ENCODE results near the gene PYCARD. TPM values are rescaled to one million over a fixed set of nuclear protein-coding genes. Genes with fewer than 3 reads are reported as not detected.

The PYCARD gene
- total RNA-seq, 1 experiment from 2014 or later: 72.9 TPM

DNA sequence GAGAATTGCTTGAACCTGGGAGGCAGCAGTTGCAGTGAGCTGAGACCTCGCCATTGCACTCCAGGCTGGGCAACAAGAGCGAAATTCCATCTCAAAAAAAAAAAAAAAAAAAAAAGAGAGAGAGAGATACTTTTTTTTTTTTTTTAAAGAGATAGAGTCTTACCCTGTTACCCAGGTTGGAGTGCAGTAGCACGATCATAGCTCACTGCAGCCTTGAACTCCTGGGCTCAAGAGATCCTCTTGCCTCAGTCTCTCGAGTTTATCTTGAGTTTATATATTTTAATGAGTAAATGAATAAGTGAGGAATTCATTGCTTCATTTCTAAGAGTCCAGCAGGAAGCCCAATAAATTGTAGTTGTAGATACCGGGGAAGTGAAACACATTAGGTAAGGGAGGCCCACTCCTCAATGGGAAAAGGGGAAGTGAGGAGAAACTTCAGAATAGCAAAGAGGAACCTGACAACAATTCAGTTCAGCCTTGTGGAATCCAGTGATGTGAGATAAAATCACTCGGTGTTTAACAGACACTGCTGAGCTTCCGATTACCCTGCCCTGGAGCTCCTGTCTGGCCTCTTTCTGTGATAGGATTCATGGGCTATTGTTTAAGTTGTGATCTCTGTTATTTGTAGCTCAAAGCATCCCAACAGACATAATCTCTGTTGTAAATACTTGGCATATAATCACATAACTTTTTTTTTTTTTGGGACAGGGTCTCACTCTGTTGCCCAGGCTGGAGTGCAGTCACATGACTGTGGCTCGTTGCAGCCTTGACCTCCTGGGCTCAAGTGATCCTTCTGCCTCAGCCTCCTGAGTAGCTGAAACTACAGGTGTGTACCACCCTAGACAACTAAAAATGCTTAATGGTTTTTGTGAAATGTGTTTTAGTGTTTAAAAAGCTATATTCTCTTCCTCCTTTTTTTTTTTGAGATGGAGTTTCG is 41.4 kb upstream of the PYCARD start:
- no peaks in the 10 kb centered on the region for H3K9me2 ChIP-seq (ENCODE audit: insufficient read depth)
- no TSS peak for BruUV-seq (replicated peaks)
- no peak overlapping the region for H3K4me3 ChIP-seq
- peaks cover 15% of the 10 kb centered on the region for H3K4me1 ChIP-seq (replicated peaks; ENCODE audit: insufficient read depth)
- no peaks in the 10 kb centered on the region for H3K79me2 ChIP-seq (ENCODE audit: low read depth)
- no peaks in the 10 kb centered on the region for H4K20me1 ChIP-seq (ENCODE audit: insufficient read depth)
- intact Hi-C loops (cut with micrococcal nuclease; ENCODE audit: unreplicated experiment): no loop called here
- no peaks in the 10 kb centered on the region for H3K9me3 ChIP-seq (ENCODE audit: insufficient read depth, low read depth)
- no peak overlapping the region for H3K4me2 ChIP-seq
- H3K27me3 ChIP-seq (ENCODE audit: insufficient read depth, low read depth): no peaks in the 10 kb centered on the region
- ChIA-PET CTCF (no interaction called here), POLR2A (ENCODE audit: unreplicated experiment) (interaction anchor here (0.7 kb wide), 1 partner anchor 613 kb away, joined by 3 read pairs; no protein-coding TSS in a partner anchor)
- H3K36me3 ChIP-seq (ENCODE audit: low read depth): no peaks in the 10 kb centered on the region
- H3K27ac ChIP-seq: no peak overlapping the region
- H3F3A ChIP-seq (ENCODE audit: insufficient read depth, low read depth): peaks cover 18% of the 10 kb centered on the region
- no peak for DNase-seq
- TF ChIP-seq EZH2 (IDR thresholded peaks at IDR 0.05; ENCODE audit: low read depth): no peak
- TF ChIP-seq, protein P1, sequence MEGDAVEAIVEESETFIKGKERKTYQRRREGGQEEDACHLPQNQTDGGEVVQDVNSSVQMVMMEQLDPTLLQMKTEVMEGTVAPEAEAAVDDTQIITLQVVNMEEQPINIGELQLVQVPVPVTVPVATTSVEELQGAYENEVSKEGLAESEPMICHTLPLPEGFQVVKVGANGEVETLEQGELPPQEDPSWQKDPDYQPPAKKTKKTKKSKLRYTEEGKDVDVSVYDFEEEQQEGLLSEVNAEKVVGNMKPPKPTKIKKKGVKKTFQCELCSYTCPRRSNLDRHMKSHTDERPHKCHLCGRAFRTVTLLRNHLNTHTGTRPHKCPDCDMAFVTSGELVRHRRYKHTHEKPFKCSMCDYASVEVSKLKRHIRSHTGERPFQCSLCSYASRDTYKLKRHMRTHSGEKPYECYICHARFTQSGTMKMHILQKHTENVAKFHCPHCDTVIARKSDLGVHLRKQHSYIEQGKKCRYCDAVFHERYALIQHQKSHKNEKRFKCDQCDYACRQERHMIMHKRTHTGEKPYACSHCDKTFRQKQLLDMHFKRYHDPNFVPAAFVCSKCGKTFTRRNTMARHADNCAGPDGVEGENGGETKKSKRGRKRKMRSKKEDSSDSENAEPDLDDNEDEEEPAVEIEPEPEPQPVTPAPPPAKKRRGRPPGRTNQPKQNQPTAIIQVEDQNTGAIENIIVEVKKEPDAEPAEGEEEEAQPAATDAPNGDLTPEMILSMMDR (conservative IDR thresholded peaks at IDR 0.05): no peak
- no peak overlapping the region for H2AFZ ChIP-seq

DNA sequence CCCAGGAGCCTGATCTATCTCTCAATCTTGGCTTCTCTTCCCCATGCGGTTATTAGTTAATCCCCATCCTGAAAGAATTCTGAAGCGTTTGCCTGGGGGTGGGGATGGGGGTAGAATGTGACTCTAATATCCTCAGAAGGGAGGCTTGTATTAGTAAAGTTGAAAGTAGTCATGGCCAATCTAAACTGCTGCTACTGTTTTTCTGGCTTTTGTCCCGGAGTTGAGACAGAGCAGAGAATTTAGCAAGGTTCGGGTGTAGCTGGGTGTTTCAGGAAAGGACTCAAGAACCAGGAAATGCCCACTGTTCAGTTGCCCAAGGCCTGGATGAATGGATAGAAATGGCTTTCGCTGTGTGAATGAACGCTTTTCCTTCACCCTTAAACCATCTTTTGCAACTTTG is 39.6 kb upstream of the PYCARD start:
- H4K20me1 ChIP-seq (ENCODE audit: insufficient read depth): no peaks in the 10 kb centered on the region
- no TSS peak for BruUV-seq (replicated peaks)
- no peak for TF ChIP-seq EZH2 (IDR thresholded peaks at IDR 0.05; ENCODE audit: low read depth)
- TF ChIP-seq, protein P1 (conservative IDR thresholded peaks at IDR 0.05): no peak
- peak in 1 of 2 experiments; percentile 89 for DNase-seq
- peak overlapping the region; percentile 57 for H3K27ac ChIP-seq
- no peak overlapping the region for H2AFZ ChIP-seq
- no peaks in the 10 kb centered on the region for H3K9me3 ChIP-seq (ENCODE audit: insufficient read depth, low read depth)
- H3K4me2 ChIP-seq: peak overlapping the region; percentile 12
- ChIA-PET POLR2A (ENCODE audit: unreplicated experiment) (interaction anchor here (0.7 kb wide), 1 partner anchor 13 kb away, joined by 7 read pairs; no protein-coding TSS in a partner anchor), CTCF (interaction anchor here (0.6 kb wide), 1 partner anchor 201 kb away, joined by 5 read pairs; no protein-coding TSS in a partner anchor)
- H3F3A ChIP-seq (ENCODE audit: insufficient read depth, low read depth): peaks cover 18% of the 10 kb centered on the region
- H3K36me3 ChIP-seq (ENCODE audit: low read depth): no peaks in the 10 kb centered on the region
- no peak overlapping the region for H3K4me3 ChIP-seq
- no peaks in the 10 kb centered on the region for H3K9me2 ChIP-seq (ENCODE audit: insufficient read depth)
- H3K79me2 ChIP-seq (ENCODE audit: low read depth): no peaks in the 10 kb centered on the region
- H3K4me1 ChIP-seq (replicated peaks; ENCODE audit: insufficient read depth): peaks cover 15% of the 10 kb centered on the region
- intact Hi-C loops (cut with micrococcal nuclease; ENCODE audit: unreplicated experiment): no loop called here
- H3K27me3 ChIP-seq (ENCODE audit: insufficient read depth, low read depth): no peaks in the 10 kb centered on the region

DNA sequence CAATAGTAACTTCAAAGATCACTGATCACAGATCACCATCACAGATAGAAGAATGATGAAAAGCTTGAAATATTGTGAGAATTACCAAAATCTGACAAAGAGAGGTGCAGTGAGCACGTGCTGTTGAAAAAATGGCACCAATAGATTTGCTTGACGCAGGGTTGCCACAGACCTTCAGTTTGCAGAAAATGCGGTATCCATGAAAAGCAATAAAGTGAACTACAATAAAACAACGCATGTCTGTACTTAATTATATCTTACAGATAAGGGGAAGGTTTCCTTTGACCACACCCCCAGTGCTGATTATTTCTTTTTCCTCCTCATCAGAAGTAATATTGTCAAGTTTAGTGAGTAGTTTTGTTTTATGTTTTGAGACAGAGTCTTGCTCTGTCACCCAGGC is 35.5 kb upstream of the PYCARD start:
- H3K4me2 ChIP-seq: no peak overlapping the region
- H3K9me2 ChIP-seq (ENCODE audit: insufficient read depth): no peaks in the 10 kb centered on the region
- no peak overlapping the region for H3K27ac ChIP-seq
- no peaks in the 10 kb centered on the region for H3K36me3 ChIP-seq (ENCODE audit: low read depth)
- H3K79me2 ChIP-seq (ENCODE audit: low read depth): no peaks in the 10 kb centered on the region
- POLR2A ChIA-PET (ENCODE audit: unreplicated experiment): no interaction called here
- intact Hi-C loops (cut with micrococcal nuclease; ENCODE audit: unreplicated experiment): no loop called here
- no peaks in the 10 kb centered on the region for H3K27me3 ChIP-seq (ENCODE audit: insufficient read depth, low read depth)
- no peaks in the 10 kb centered on the region for H4K20me1 ChIP-seq (ENCODE audit: insufficient read depth)
- H3K4me3 ChIP-seq: no peak overlapping the region
- H3K4me1 ChIP-seq (replicated peaks; ENCODE audit: insufficient read depth): peaks cover 13% of the 10 kb centered on the region
- no TSS peak for BruUV-seq (replicated peaks)
- TF ChIP-seq EZH2 (IDR thresholded peaks at IDR 0.05; ENCODE audit: low read depth): no peak
- TF ChIP-seq, protein P1 (conservative IDR thresholded peaks at IDR 0.05): no peak
- H2AFZ ChIP-seq: no peak overlapping the region
- CTCF ChIA-PET: no interaction called here
- DNase-seq: no peak
- H3K9me3 ChIP-seq (ENCODE audit: insufficient read depth, low read depth): no peaks in the 10 kb centered on the region
- peaks cover 17% of the 10 kb centered on the region for H3F3A ChIP-seq (ENCODE audit: insufficient read depth, low read depth)
